Mesothelial cell of epicardium (in vitro differentiated cells): ENCODE results near the gene NBR1. TPM values are rescaled to one million over a fixed set of nuclear protein-coding genes. Genes with fewer than 3 reads are reported as not detected.
"Not testable (repeated sequence)": the region's sequence is repeated elsewhere in the genome, so short reads cannot be mapped to it uniquely, and the experiment has no call there.

Source experiments
- DNase-seq, 2 experiments: peaks; one replicate each; pipeline ENCODE4 v3.0.0; 2021; ENCODE audit warnings: low spot score in 2 of 2; ENCODE audit not compliant: unreplicated experiment in 2 of 2
- H3K27ac Mint-ChIP-seq: 2 replicates; pipeline ENCODE4 v1.8.0; 2021; ENCODE audit warnings: mixed read lengths
- H3K27me3 Mint-ChIP-seq: 2 replicates; pipeline ENCODE4 v1.8.0; 2021; ENCODE audit warnings: low read depth, mixed read lengths
- H3K36me3 Mint-ChIP-seq: 2 replicates; pipeline ENCODE4 v1.8.0; 2021; ENCODE audit warnings: mixed read lengths
- H3K4me1 Mint-ChIP-seq: 2 replicates; pipeline ENCODE4 v1.8.0; 2021; ENCODE audit warnings: mixed read lengths
- H3K4me3 Mint-ChIP-seq: 2 replicates; pipeline ENCODE4 v1.8.0; 2021; ENCODE audit warnings: mild to moderate bottlenecking, moderate library complexity, mixed read lengths
- H3K9me3 Mint-ChIP-seq: 2 replicates; pipeline ENCODE4 v1.8.0; 2021; ENCODE audit warnings: mixed read lengths
- total RNA-seq: library from RNA; stranded (reverse); gene quantifications from 3 replicates; pipeline ENCODE4 v1.2.1, GENCODE V29; 2021
- TF ChIP-seq, protein P1 (sequence below): fragments of 200-600 bp; sonication (generic); IDR thresholded peaks from one replicate; pipeline ENCODE4 v1.5.0; 2021; ENCODE audit warnings: antibody characterized with exemption; ENCODE audit not compliant: unreplicated experiment

Gene NBR1
- total RNA-seq, 1 donor from 2014 or later = 63.3 TPM

DNA sequence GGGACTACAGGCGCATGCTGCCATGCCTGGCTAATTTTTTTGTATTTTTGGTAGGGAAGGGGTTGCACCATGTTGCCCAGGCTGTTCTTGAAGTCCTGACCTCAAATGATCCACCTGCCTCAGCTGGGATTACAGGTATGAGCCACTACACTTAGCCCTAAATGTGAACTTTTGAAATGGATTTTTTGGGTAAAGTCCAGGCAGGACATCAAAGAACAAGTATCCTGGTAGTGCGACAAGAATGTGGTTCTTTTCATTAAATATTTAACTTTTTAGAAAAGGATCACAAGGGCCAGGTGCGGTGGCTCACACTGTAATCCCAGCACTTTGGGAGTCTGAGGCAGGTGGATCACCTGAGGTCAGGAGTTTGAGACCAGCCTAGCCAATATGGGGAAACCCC, 15.3 kb upstream of the NBR1 start:
- Mint-ChIP-seq H3K27me3 (no peaks in the 10 kb centered on the region), H3K36me3 (peaks cover 13% of the 10 kb centered on the region), H3K9me3 (peaks cover 8% of the 10 kb centered on the region), H3K4me3 (no peak overlapping the region), H3K4me1 (no peaks in the 10 kb centered on the region), H3K27ac (no peak overlapping the region)
- TF ChIP-seq, protein P1, sequence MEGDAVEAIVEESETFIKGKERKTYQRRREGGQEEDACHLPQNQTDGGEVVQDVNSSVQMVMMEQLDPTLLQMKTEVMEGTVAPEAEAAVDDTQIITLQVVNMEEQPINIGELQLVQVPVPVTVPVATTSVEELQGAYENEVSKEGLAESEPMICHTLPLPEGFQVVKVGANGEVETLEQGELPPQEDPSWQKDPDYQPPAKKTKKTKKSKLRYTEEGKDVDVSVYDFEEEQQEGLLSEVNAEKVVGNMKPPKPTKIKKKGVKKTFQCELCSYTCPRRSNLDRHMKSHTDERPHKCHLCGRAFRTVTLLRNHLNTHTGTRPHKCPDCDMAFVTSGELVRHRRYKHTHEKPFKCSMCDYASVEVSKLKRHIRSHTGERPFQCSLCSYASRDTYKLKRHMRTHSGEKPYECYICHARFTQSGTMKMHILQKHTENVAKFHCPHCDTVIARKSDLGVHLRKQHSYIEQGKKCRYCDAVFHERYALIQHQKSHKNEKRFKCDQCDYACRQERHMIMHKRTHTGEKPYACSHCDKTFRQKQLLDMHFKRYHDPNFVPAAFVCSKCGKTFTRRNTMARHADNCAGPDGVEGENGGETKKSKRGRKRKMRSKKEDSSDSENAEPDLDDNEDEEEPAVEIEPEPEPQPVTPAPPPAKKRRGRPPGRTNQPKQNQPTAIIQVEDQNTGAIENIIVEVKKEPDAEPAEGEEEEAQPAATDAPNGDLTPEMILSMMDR = no peak
- no peak for DNase-seq

DNA sequence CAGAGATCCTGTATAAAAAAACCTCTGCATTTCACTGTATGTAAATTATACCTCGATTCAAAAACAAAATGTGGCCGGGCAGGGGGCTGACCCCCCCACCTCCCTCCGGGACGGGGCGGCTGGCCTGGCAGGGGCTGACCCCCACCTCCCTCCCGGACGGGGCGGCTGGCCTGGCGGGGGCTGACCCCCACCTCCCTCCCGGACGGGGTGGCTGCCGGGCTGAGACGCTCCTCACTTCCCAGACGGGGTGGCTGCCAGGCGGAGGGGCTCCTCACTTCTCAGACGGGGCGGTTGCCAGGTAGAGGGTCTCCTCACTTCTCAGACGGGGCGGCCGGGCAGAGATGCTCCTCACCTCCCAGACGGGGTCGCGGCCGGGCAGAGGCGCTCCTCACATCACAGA, 11.8 kb upstream of the NBR1 start:
- not testable (repeated sequence) for H3K27me3 Mint-ChIP-seq, H3K36me3 Mint-ChIP-seq, H3K4me3 Mint-ChIP-seq, H3K27ac Mint-ChIP-seq, H3K4me1 Mint-ChIP-seq, DNase-seq, H3K9me3 Mint-ChIP-seq

DNA sequence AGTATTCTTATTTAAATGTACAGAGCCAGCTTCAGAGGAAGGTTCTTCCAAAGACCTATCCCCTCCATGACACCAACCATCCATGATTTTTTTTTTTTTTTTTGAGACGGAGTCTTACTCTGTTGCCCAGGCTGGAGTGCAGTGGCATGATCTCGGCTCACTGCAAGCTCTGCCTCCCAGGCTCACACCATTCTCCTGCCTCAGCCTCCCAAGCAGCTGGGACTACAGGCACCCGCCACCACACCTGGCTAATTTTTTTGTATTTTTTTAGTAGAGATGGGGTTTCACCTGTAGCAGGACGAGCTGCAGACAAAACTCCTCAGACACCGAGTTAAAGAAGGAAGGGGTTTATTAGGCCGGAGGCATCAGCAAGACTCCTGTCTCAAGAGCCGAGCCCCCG, 11.1 kb upstream of the NBR1 start:
- H3K27me3 Mint-ChIP-seq, DNase-seq, H3K27ac Mint-ChIP-seq, H3K4me1 Mint-ChIP-seq, H3K36me3 Mint-ChIP-seq, H3K4me3 Mint-ChIP-seq, H3K9me3 Mint-ChIP-seq: not testable (repeated sequence)

DNA sequence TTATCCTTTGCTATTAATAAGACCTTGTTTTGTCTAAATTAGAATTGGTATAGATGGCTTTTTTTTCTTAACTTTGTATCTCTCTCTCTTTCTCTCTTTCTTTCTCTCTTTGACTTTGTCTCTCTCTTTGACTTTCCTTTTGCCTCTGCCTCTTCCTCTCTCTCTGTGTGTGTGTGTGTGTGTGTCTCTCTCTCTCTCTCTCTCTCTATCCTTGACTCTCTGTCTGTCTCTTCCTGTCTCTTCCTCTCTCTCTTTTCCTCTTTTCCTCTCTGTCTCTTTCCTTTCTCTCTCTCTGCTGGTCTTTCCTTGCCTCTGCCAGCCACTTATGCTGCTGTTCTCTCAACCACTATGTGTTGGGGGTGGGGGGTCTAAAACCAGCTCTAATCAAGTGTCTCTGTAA, 5.0 kb upstream of the NBR1 start:
- not testable (repeated sequence) for H3K4me3 Mint-ChIP-seq, H3K4me1 Mint-ChIP-seq, H3K27me3 Mint-ChIP-seq, H3K27ac Mint-ChIP-seq, H3K36me3 Mint-ChIP-seq, DNase-seq, H3K9me3 Mint-ChIP-seq

DNA sequence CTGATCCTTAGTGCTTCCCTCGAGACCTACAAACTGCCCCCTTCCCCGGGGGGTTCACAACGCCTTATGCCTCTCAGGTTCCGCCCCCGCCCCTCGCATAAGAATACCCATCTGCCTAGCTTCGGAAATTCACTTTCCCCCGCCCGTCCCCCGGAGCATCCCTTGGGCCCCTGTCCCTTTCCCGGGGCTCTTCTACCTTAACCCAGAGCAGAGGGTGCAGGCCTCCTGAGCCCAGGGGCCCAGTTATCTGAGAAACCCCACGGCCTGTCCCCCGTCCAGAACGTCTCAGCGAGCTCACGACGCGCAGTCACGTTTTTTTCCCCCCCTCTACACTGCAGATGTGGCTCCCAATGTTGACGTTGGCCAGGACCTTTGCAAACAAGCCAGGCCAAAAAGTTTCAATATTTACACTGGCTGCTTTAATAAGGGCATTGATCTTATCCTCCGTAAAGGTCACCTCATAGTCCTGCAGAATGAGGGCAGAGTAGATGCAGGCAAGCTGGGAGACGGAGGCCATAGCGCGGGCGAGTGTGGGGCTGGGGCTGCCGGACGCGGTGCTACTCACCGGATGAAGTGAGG, 1.4 kb upstream of the NBR1 start:
- H3K36me3 Mint-ChIP-seq = no peaks in the 10 kb centered on the region
- H3K27me3 Mint-ChIP-seq = no peaks in the 10 kb centered on the region
- no peak overlapping the region for H3K27ac Mint-ChIP-seq
- TF ChIP-seq, protein P1 = no peak
- H3K9me3 Mint-ChIP-seq = no peaks in the 10 kb centered on the region
- no peak overlapping the region for H3K4me3 Mint-ChIP-seq
- H3K4me1 Mint-ChIP-seq = peaks cover 18% of the 10 kb centered on the region
- DNase-seq = peak in 1 of 2 experiments; percentile 39

DNA sequence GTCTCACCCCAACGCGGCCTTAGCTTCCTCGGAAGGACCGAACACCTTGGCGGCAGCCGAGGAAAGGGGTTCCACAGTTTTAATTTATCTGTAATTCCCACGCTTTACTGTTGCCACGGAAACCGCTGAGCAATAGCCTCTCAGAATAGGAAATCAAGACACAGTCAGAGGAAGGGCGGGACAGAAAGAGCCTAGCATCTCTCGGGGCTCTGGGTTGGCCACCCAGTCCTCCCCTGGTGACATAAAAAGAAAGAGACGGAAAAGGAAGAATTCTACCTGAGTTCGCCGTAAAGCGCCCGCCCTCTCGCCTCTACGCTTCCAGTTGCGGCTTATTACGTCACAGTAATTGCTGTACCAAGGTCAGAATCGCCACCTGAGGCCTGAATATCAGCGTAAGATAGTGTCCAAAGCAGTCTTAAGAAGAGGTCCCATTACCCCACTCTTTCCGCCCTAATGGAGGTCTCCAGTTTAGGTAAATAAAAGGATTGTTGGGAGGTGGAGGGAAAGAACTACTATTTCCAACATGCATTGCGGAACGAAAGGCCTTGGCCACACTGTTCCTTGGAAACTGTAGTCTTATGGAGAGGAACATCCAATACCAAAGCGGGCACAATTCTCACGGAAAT, 761 bp upstream of the NBR1 start:
- TF ChIP-seq, protein P1 = no peak
- Mint-ChIP-seq H3K27ac (no peak overlapping the region), H3K27me3 (no peaks in the 10 kb centered on the region), H3K4me3 (no peak overlapping the region), H3K36me3 (peaks cover 2% of the 10 kb centered on the region), H3K9me3 (no peaks in the 10 kb centered on the region), H3K4me1 (peaks cover 21% of the 10 kb centered on the region)
- peak; percentile 71 to 79 for DNase-seq

DNA sequence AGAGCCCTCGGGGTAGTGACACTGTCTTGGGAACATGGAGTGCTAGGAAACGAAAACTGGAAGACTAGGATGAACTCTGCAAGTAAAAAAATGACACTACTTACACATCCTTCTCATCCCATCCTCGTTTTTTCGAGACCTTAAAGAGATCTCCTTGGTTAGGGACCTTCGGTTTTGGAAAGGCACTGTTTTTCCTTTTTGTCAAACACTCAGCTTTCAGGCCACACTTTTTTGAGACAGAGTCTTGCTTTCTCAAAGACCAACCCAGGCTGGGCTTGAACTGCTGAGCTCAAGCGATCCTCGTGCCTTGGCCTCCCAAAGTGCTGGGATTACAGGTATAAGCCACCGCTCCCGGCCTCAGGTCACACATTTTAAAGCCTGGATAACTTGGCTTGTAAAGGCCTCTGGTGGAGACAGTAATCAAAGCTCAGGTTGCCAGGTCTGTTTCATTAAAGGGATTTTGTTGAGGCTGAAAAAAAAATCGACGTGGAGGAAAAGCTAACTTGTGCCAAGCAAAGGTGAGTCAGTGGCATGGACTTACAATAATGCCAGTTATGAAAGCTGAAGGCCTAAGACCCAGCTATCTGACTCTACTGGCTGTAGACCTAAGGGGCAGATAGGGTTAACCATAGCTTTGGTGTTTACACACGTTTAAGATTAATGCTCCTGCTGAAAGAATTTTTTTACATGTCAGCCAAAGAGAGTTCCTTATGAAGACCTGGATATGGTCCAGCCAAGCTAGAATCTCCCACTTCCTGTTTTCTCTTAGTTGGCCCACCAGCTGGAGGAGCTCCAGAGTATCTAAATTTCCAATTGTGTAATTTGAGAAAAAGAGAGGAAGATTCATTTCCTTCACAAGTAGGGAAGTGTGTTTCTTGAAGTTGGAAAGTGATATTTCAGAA, 823 bp downstream of the NBR1 start:
- peaks cover 31% of the 10 kb centered on the region for H3K4me1 Mint-ChIP-seq
- TF ChIP-seq, protein P1 = no peak
- peaks cover 15% of the 10 kb centered on the region for H3K36me3 Mint-ChIP-seq
- no peaks in the 10 kb centered on the region for H3K9me3 Mint-ChIP-seq
- H3K4me3 Mint-ChIP-seq = no peak overlapping the region
- no peak overlapping the region for H3K27ac Mint-ChIP-seq
- no peak for DNase-seq
- no peaks in the 10 kb centered on the region for H3K27me3 Mint-ChIP-seq
